K562 (cell line): ENCODE measurements around the gene LUZP1. TPM values are rescaled to one million over a fixed set of nuclear protein-coding genes. Genes with fewer than 3 reads are reported as not detected.

Experiments used
- ATAC-seq: fragments of 200-7000 bp; cut with Tn5 transposase; 3 replicates; pipeline ENCODE4 v1.9.1; 2020; ENCODE audit warnings: moderate library complexity
- BruUV-seq: library from RNA; stranded (reverse); fragments of 400-500 nt; replicated peaks from 2 replicates; lab custom pipeline; 2021; lab: Mats Ljungman, UMichigan
- CTCF ChIA-PET: fragments of 300-600 bp; formaldehyde crosslinking; extraction: SDS; loops from one replicate; lab custom pipeline; 2021; ENCODE audit warnings: low intra/inter-chr PET ratio; lab: Yijun Ruan, JAX
- POLR2A ChIA-PET: fragments of 300-600, 350-650 bp; sonication (Branson Sonifier 250); formaldehyde crosslinking; extraction: SDS; loops from one replicate; lab custom pipeline; 2021; ENCODE audit warnings: antibody characterized with exemption, inconsistent platforms; lab: Yijun Ruan, JAX
- DNase-seq, 4 experiments: peaks; one replicate each; pipeline versions ENCODE4 v3.0.0 to v3.0.0-alpha.2; 2011 to 2018; ENCODE audit warnings: low spot score in 3 of 4, mixed read lengths in 3 of 4; ENCODE audit errors: extremely low read depth in 1 of 4
- FAIRE-seq: peaks from 2 replicates; lab custom pipeline; 2011; peaks lifted over from hg19 to GRCh38; lab: Jason Lieb, UNC
- H2AFZ ChIP-seq: 2 replicates; pipeline ENCODE4 v1.6.0; 2011; ENCODE audit warnings: low read depth, low read length, control low read depth, inconsistent platforms
- H3K27ac ChIP-seq: fragments of 200-600 bp; 3 replicates; pipeline ENCODE4 v1.8.0; 2011; ENCODE audit warnings: low read depth, mild to moderate bottlenecking, control low read depth, inconsistent platforms, low read length, moderate library complexity, mixed read lengths; ENCODE audit errors: extremely low read depth
- H3K27me3 ChIP-seq, 2 experiments: fragments of 300-600 bp in 1 of 2; 2 replicates in 1 of 2; 3 replicates in 1 of 2; pipeline versions ENCODE4 v1.6.0 to v1.8.0; 2011; ENCODE audit warnings: inconsistent platforms in 2 of 2, low read length in 2 of 2, mild to moderate bottlenecking in 1 of 2, mixed read lengths in 1 of 2, moderate library complexity in 1 of 2; ENCODE audit not compliant: control insufficient read depth in 2 of 2, insufficient read depth in 2 of 2
- H3K36me3 ChIP-seq: fragments of 300-600 bp; 3 replicates; pipeline ENCODE4 v1.8.0; 2011; ENCODE audit warnings: mild to moderate bottlenecking, low read length, inconsistent platforms; ENCODE audit not compliant: control insufficient read depth, insufficient read depth
- H3K4me1 ChIP-seq, 2 experiments: fragments of 200-600 bp in 1 of 2; replicated peaks in 1 of 2; 2 replicates in 1 of 2; 3 replicates in 1 of 2; pipeline versions ENCODE4 v1.5.1 to v1.8.0; 2011; ENCODE audit warnings: inconsistent platforms in 2 of 2, low read length in 2 of 2, mild to moderate bottlenecking in 1 of 2, mixed read lengths in 1 of 2, moderate library complexity in 1 of 2; ENCODE audit not compliant: control insufficient read depth in 2 of 2, insufficient read depth in 2 of 2
- H3K4me2 ChIP-seq: 2 replicates; pipeline ENCODE4 v1.6.1; 2011; ENCODE audit warnings: low read length, control low read depth, inconsistent platforms, mixed read lengths; ENCODE audit not compliant: insufficient read depth
- H3K4me3 ChIP-seq: fragments of 200-600 bp; sonication (generic), shearing (Covaris generic); 2 replicates; pipeline ENCODE4 v1.5.1; 2016; ENCODE audit warnings: control low read depth, inconsistent platforms
- H3K79me2 ChIP-seq: fragments of 200-600 bp; 3 replicates; pipeline ENCODE4 v1.8.0; 2011; ENCODE audit warnings: low read length, inconsistent platforms; ENCODE audit not compliant: control insufficient read depth, insufficient read depth
- H3K9ac ChIP-seq, 2 experiments: 2 replicates each; pipeline versions ENCODE4 v1.6.0 to v1.6.1; 2011; ENCODE audit warnings: low read depth in 2 of 2, low read length in 2 of 2, control low read depth in 1 of 2, inconsistent platforms in 1 of 2, mild to moderate bottlenecking in 1 of 2, mixed read lengths in 1 of 2; ENCODE audit not compliant: insufficient read depth in 1 of 2
- H3K9me1 ChIP-seq: one replicate; pipeline ENCODE4 v1.6.0; 2011; ENCODE audit warnings: inconsistent platforms, mild to moderate bottlenecking, low read length, moderate library complexity; ENCODE audit not compliant: control insufficient read depth, insufficient read depth
- H3K9me3 ChIP-seq: replicated peaks from 2 replicates; pipeline ENCODE4 v1.5.1; 2011; ENCODE audit warnings: low read depth, low read length, inconsistent platforms; ENCODE audit not compliant: control insufficient read depth, insufficient read depth
- H4K20me1 ChIP-seq: replicated peaks from 2 replicates; pipeline ENCODE4 v1.6.1; 2011; ENCODE audit warnings: low read length, inconsistent platforms, mixed read lengths; ENCODE audit not compliant: control insufficient read depth, insufficient read depth
- NFIC ChIP-seq: fragments of 450-650 bp; IDR thresholded peaks from 2 replicates; pipeline ENCODE4 v1.6.1; 2017; ENCODE audit warnings: mild to moderate bottlenecking, inconsistent platforms
- STAG1 ChIP-seq: sonication (generic); formaldehyde crosslinking; IDR thresholded peaks from 2 replicates; pipeline ENCODE4 v1.5.0; 2020; ENCODE audit warnings: missing genetic modification reagents, borderline replicate concordance
- WGBS: fragments of 100-300 bp; shearing (Covaris generic); methylation state at CpG from one replicate; pipeline ENCODE4 v1.1.6; 2016; ENCODE audit warnings: low coverage, mixed read lengths; ENCODE audit not compliant: insufficient coverage; ENCODE audit errors: missing lambda C conversion rate; 5-methylcytosine and 5-hydroxymethylcytosine counted together
- in situ Hi-C: fragments of 300-500 bp; cut with MboI; formaldehyde crosslinking; loops from 4 replicates; pipeline ENCODE4 v1.15.0; 2018; ENCODE audit warnings: inconsistent platforms, mixed read lengths
- intact Hi-C: fragments of 100-400 bp; cut with micrococcal nuclease; formaldehyde crosslinking; loops from 2 replicates; pipeline ENCODE4 v1.14.2; 2022
- polyA plus RNA-seq, 8 experiments: library from polyadenylated mRNA; depleted of rRNA in 4 of 8; stranded (reverse) in 5 of 8; unstranded in 3 of 8; fragments of >200 nt; fragmentation: Nextera tagmentation in 2 of 8; fragmentation: Illumina TruSeq in 1 of 8; extraction: Ambion mirVana in 2 of 8; extraction: Trizol in 1 of 8; gene quantifications; 2 replicates each; pipeline versions ENCODE4 v1.2.1 to v1.2.3, GENCODE V29; 2011 to 2014; ENCODE audit warnings: inconsistent platforms in 1 of 8, missing spikeins in 1 of 8
- total RNA-seq, 7 experiments: library from RNA; depleted of rRNA in 6 of 7; stranded (reverse); fragments of >200 nt in 6 of 7; fragmentation: Illumina TruSeq in 2 of 7; extraction: Trizol in 2 of 7; gene quantifications; 2 replicates each; pipeline versions ENCODE4 v1.2.1 to v1.2.3, GENCODE V29; 2011 to 2021; ENCODE audit warnings: low replicate concordance in 1 of 7

The LUZP1 gene
- total and polyA plus RNA-seq, 9 of the 15 experiments (the other 6 are each of a cell fraction or from before 2014, with no cell fraction given): 6.5 to 19.1 (median 12.4) TPM

DNA sequence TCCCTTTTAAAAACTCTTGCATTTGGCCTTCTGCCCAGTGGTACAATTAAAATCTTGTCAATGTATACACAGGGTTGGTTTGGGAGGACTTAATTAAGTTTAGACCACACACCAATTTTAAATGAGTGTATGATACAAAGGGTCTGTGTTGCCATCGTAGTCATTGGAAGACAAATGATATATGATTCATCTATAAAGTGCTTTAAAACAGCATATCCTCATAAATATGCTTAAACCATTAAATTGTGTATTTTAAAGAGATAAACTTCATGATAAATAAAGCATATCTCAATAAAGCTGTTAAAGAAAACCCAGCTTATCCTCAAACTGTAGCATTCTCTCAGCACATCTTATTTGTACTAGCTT is 69.5 kb downstream of the LUZP1 start:
- in situ Hi-C loops: loop anchor here (5.0 to 10.0 kb wide), 2 partner anchors 88 to 124 kb away; partner anchors contain the start of gene LACTBL1
- TF ChIP-seq NFIC: 0 out of 2 replicates have a peak, but pooled peaks have one; percentile 11
- no peak for TF ChIP-seq STAG1 (CRISPR knock-in tag)
- H3K4me1 ChIP-seq: peaks cover 0 to 24% of the 10 kb centered on the region in 2 experiments; a peak in 4 of 5 replicates

More for the DNA sequence above, 69.5 kb downstream of the LUZP1 start:
- intact Hi-C loops: loop anchor here (5.0 to 10.0 kb wide), 3 partner anchors 43 to 438 kb away; no protein-coding TSS in a partner anchor
- 92% methylated on average over 1 of the region's 1 CpG for WGBS
- H3K79me2 ChIP-seq: no peaks in the 10 kb centered on the region; the same call in 2 of the 3 replicates
- H3K27me3 ChIP-seq: no peaks in the 10 kb centered on the region
- H3K36me3 ChIP-seq: peaks cover 4% of the 10 kb centered on the region; the same call in 2 of the 3 replicates
- H3K9me1 ChIP-seq: no peaks in the 10 kb centered on the region
- ChIA-PET CTCF (interaction anchor here (0.6 to 7.0 kb wide), 5 partner anchors 45 to 441 kb away, joined by 3 to 141 read pairs (median 8); no protein-coding TSS in a partner anchor), POLR2A (interaction anchor here (0.6 to 2.5 kb wide), 9 partner anchors 9 to 179 kb away, joined by 3 to 19 read pairs (median 4); no protein-coding TSS in a partner anchor)
- no peak overlapping the region for H3K4me2 ChIP-seq
- ATAC-seq: no peak
- no peak for DNase-seq
- H4K20me1 ChIP-seq: peaks cover 9% of the 10 kb centered on the region; the same call in 1 of the 2 replicates
- no TSS peak for BruUV-seq
- no peak overlapping the region for H3K9ac ChIP-seq
- no peak overlapping the region for H3K4me3 ChIP-seq
- no peak for FAIRE-seq
- H3K9me3 ChIP-seq: no peaks in the 10 kb centered on the region
- no peak overlapping the region for H2AFZ ChIP-seq
- no peak overlapping the region for H3K27ac ChIP-seq
